Middle frontal gyrus (tissue), 1 donor: ENCODE data around the gene ZFHX3.

ENCODE experiments used
- DNase-seq: peaks from one replicate; pipeline ENCODE4 v3.0.0-alpha.2; 2015; ENCODE audit warnings: low spot score; ENCODE audit errors: extremely low spot score

The ZFHX3 gene

GRCh38 chr16:72833969-72834368, 214.0 kb downstream of the ZFHX3 start:
- DNase-seq, result no peak

- no peak for DNase-seq
These were observed 214.4 kb downstream of the ZFHX3 start for GRCh38 chr16:72833482-72833881.

- peak; percentile 57 for DNase-seq
These were observed 215.2 kb downstream of the ZFHX3 start for GRCh38 chr16:72832621-72833248.

GRCh38 chr16:72829846-72830775, 217.8 kb downstream of the ZFHX3 start:
- DNase-seq, result no peak

GRCh38 chr16:72827866-72828265, 220.1 kb downstream of the ZFHX3 start:
- no peak for DNase-seq

GRCh38 chr16:72825912-72826621, 221.9 kb downstream of the ZFHX3 start:
- no peak for DNase-seq

- DNase-seq, result no peak
These were observed 223.2 kb downstream of the ZFHX3 start for GRCh38 chr16:72824761-72825160.

GRCh38 chr16:72824027-72824426, 223.9 kb downstream of the ZFHX3 start:
- DNase-seq, result no peak

GRCh38 chr16:72821185-72821950, 226.6 kb downstream of the ZFHX3 start:
- DNase-seq, result no peak

- DNase-seq, result no peak
These were observed 228.6 kb downstream of the ZFHX3 start for GRCh38 chr16:72819345-72819744.

GRCh38 chr16:72818236-72818845, 229.6 kb downstream of the ZFHX3 start:
- DNase-seq, result no peak

- no peak for DNase-seq
These were observed 232.3 kb downstream of the ZFHX3 start for GRCh38 chr16:72815348-72816318.

GRCh38 chr16:72814226-72814625, 233.7 kb downstream of the ZFHX3 start:
- no peak for DNase-seq

- DNase-seq, result no peak
These were observed 235.3 kb downstream of the ZFHX3 start for GRCh38 chr16:72812672-72813071.

- DNase-seq, result no peak
These were observed 236.1 kb downstream of the ZFHX3 start for GRCh38 chr16:72811876-72812275.

- DNase-seq, result no peak
These were observed 236.7 kb downstream of the ZFHX3 start for GRCh38 chr16:72811188-72811720.

- no peak for DNase-seq
These were observed 237.4 kb downstream of the ZFHX3 start for GRCh38 chr16:72810480-72810879.

GRCh38 chr16:72809446-72809845, 238.5 kb downstream of the ZFHX3 start:
- no peak for DNase-seq

- no peak for DNase-seq
These were observed 239.2 kb downstream of the ZFHX3 start for GRCh38 chr16:72808754-72809153.
